SKM-1 treated with dmso at 0.1 percent for 144 hours (cell line): ENCODE results near the gene KHNYN.
"Not testable (repeated sequence)": the region's sequence is repeated elsewhere in the genome, so short reads cannot be mapped to it uniquely, and the experiment has no call there.

Experiments used
- DNase-seq: peaks from one replicate; lab custom pipeline; 2025; ENCODE audit not compliant: unreplicated experiment; lab: John Stamatoyannopoulos, UW

KHNYN gene

DNA sequence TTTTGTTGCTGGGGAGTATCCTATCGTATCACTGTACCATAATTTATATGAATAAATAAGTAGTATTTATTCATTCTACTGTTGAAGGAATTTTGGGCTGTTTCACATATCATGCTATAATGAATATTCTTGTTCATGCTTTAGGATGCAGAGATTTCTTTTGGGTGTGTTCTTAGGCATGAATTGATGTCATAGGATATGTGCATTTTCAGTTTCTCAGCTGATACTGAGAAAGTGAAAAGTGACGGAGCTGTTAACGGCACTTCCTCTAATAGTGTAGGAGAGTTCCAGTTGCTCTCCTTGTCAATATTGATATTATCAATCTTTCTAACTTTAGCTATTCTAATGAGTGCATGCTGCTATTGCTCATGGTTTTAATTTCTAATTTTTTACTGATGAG is 36.1 kb downstream of the KHNYN start:
- DNase-seq = no peak

DNA sequence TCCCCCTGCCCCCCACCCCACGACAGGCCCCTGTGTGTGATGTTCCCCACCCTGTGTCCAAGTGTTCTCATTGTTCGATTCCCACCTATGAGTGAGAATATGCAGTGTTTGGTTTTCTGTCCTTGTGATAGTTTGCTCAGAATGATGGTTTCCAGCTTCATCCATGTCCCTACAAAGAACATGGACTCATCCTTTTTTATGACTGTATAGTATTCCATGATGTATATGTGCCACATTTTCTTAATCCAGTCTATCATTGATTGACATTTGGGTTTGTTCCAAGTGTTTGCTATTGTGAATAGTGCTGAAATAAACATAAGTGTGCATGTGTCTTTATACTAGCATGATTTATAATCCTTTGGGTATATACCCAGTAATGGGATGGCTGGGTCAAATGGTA is 40.7 kb downstream of the KHNYN start:
- not testable (repeated sequence) for DNase-seq

DNA sequence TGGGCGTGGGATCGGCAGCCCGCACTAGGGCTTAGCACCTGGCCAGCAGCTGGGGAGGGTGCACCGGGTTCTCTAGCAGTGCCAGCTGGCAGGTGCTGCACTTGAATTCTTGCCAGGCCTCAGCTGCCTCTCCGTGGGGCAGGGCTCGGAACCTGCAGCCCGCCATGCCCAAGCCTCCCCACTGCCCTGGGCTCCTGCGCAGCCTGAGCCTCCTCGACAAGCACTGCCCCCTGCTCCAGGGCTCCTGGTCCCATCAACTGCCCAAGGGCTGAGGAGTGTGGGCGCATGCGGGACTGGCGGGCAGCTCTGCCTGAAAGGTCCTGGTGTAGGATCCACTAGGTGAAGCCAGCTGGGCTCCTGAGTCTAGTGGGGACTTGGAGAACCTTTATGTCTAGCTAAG is 43.5 kb downstream of the KHNYN start:
- no peak for DNase-seq

DNA sequence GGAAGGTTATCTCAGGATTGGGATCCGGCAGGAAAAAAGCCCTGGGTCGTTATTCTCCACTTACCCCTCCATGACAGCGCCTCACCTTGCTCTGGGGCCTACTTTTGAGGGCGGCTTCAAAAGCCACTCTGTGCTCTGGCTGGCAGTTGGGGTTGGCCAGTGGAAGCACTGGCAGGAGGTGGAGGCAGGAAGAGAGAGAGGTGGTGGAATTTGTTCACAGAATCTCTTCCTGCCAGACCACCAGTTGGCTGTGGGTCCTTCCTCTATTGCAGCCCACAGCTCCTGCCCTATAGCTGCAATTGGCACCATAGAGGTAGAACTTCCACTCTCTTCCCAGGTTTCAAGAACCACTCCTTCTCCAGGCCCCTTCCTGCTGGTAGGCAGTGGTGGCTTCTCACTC is 45.5 kb downstream of the KHNYN start:
- DNase-seq = no peak

DNA sequence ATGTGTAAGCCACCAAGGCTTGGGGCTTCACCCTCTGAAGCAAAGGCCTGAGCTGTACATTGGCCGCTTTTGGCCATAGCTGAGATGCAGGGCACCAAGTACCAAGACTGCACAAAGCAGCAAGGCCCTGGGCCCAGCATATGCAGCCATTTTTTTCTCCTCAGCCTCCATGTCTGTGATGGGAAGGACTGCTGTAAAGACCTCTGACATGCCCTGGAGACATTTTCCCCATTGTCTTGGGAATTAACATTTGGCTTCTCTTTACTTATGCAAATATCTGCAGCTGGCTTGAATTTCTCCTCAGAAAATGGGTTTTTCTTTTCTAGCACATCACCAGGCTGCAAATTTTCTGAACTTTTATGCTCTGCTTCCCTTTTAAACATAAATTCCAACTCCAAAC is 50.2 kb downstream of the KHNYN start:
- not testable (repeated sequence) for DNase-seq

DNA sequence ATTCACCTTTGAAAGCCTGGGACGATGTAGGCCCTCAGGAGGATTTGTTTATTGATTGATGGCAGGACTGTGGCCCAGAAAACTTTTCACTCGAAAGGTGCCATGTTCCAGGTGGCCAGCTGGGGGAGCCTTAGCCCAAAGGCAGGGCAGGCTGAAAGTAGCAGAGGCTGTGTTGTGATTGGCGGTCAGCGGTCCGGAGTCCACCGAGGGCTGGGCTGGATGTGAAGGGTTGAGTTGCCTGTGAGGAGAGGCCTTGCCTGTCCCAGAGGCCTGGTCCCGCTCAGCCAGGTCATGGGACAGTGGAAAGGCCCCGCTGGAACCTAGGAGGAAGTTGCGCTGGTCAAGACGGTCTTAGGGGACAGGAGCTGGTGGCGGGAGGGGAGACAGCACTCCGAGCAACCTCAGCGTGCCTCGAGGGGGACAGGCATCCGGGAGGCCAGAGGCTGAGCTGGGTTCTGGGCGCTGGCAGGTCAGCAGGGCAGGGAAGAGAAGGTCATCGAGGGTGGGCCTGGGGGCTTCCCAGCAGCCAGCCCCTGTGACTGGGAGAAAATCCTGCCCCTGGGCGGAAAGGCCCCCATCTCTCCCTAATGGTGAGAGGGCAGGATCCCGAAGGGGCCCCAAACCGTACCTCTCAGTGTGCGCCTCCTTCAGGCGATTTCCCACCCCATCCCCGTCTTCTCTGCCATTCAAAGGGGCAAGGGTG is 52.0 kb downstream of the KHNYN start:
- DNase-seq = no peak

DNA sequence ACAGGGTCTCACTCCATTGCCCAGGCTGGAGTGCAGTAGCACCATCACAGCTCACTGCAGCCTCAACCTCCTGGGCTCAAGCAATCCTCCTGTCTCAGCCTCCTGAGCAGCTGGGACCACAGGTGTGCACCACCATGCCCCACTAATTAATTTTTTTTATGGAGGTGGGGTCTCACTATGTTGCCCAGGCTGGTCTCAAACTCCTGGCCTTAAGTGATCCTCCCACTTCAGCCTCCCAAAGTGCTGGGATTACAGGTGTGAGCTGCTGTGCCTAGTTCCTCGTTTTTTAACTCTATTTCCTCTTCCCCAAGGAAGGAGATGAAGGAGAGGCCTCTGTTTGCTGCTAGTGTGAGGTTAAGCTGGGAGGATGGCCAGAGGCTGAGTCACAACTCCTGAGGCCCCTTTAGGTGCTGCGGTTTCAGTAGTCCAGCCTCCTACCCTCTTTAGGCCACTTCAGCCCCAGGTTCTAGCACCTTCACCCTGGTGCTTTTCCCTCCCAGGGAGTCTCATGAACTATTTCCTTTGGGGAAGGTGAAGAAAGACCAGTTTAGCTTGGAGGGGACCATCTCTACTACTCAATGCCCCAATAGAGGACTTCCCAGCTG is 53.0 kb downstream of the KHNYN start:
- DNase-seq = not testable (repeated sequence)

DNA sequence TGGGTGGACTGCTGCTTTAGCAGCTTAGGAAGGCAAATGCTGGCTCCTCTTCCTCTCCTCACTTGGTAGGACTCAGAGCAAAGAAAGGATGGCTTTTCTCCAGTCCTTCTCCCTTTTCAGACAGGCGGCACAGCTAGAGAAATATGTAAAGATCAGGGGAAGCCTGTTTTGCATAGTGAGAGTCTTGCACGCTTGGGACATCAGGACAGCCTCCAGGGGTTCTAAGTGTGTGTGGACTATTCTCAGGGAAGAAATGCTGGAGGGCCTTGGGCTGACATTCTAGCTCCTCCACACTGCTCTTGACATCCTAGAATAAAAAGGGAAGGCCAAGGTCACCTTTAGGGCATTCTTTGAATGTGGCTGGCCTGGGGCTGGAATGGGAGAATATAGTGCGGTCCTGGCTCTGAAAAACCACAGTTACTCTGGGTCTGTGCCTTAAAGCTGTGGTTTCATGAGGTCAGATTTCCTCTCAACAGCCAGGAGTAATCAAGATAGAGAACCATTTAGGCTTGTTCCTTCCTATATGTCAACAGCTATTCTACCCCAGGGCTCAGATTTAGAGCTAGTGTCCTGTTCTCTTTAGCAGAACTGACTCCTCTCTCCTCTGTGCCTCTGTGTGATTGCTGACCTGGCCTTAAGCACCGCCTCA is 54.0 kb downstream of the KHNYN start:
- no peak for DNase-seq
